H1 (cell line): Measurements from ENCODE around the gene UCP1.

Source experiments
- CEBPB ChIP-seq: IDR thresholded peaks from 2 replicates; pipeline ENCODE4 v1.6.1; 2012; ENCODE audit warnings: low read depth, low read length
- EP300 ChIP-seq, 2 experiments: IDR thresholded peaks; 1 replicate in 1 of 2; 2 replicates in 1 of 2; pipeline ENCODE4 v1.6.1; 2011 to 2012; ENCODE audit warnings: low read depth in 2 of 2, low read length in 2 of 2, mild to moderate bottlenecking in 2 of 2, borderline replicate concordance in 1 of 2, inconsistent platforms in 1 of 2, moderate library complexity in 1 of 2
- GABPA ChIP-seq: IDR thresholded peaks from 2 replicates; pipeline ENCODE4 v1.6.1; 2011; ENCODE audit warnings: mild to moderate bottlenecking, low read length, moderate library complexity, borderline replicate concordance; ENCODE audit not compliant: insufficient read depth
- POLR2A ChIP-seq, 2 experiments: IDR thresholded peaks; 1 replicate in 1 of 2; 2 replicates in 1 of 2; pipeline ENCODE4 v1.6.1; 2011; ENCODE audit warnings: low read depth in 2 of 2, low read length in 2 of 2, mild to moderate bottlenecking in 2 of 2; ENCODE audit errors: control extremely low read depth in 1 of 2
- POLR2AphosphoS5 ChIP-seq: IDR thresholded peaks from 2 replicates; pipeline ENCODE4 v1.6.1; 2011; ENCODE audit warnings: low read depth, low read length
- RXRA ChIP-seq: IDR thresholded peaks from 2 replicates; pipeline ENCODE4 v1.6.1; 2011; ENCODE audit warnings: low read depth, mild to moderate bottlenecking, low read length, moderate library complexity; ENCODE audit not compliant: insufficient read depth
- TF ChIP-seq, protein P1 (sequence below), 3 experiments: IDR thresholded peaks; 1 replicate in 2 of 3; 2 replicates in 1 of 3; pipeline versions ENCODE4 v1.5.1 to v1.6.1; 2011; ENCODE audit warnings: low read length in 3 of 3, mild to moderate bottlenecking in 3 of 3, inconsistent platforms in 2 of 3, low read depth in 1 of 3, moderate library complexity in 1 of 3; ENCODE audit not compliant: insufficient read depth in 1 of 3; ENCODE audit errors: control extremely low read depth in 1 of 3
- TF ChIP-seq, protein P2 (sequence below): IDR thresholded peaks from 2 replicates; pipeline ENCODE4 v1.6.1; 2012; ENCODE audit warnings: inconsistent platforms
- TF ChIP-seq, protein P3 (sequence below): IDR thresholded peaks from 2 replicates; pipeline ENCODE4 v1.6.1; 2012; ENCODE audit warnings: inconsistent platforms

DNA sequence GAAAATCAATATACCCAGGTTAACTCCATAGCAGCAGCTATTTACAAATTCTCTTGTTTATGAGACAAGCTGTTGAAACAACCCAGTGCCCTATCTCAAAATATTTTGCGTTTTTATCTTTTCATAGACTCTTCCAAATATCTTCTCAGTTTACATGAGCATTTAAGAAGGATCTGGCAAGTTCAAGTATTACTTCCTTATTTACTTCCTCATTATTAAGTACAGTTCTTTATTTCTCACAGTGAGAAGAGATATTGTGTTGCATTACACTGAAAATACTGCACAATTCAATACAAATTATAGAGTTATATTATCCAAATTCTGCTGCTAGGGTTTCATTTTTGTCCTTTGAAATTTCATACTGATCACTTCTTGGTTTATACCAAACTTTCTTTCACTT is 43.6 kb upstream of the UCP1 start:
- TF ChIP-seq, protein P1, sequence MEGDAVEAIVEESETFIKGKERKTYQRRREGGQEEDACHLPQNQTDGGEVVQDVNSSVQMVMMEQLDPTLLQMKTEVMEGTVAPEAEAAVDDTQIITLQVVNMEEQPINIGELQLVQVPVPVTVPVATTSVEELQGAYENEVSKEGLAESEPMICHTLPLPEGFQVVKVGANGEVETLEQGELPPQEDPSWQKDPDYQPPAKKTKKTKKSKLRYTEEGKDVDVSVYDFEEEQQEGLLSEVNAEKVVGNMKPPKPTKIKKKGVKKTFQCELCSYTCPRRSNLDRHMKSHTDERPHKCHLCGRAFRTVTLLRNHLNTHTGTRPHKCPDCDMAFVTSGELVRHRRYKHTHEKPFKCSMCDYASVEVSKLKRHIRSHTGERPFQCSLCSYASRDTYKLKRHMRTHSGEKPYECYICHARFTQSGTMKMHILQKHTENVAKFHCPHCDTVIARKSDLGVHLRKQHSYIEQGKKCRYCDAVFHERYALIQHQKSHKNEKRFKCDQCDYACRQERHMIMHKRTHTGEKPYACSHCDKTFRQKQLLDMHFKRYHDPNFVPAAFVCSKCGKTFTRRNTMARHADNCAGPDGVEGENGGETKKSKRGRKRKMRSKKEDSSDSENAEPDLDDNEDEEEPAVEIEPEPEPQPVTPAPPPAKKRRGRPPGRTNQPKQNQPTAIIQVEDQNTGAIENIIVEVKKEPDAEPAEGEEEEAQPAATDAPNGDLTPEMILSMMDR (IDR thresholded peaks at IDR 0.05; ENCODE audit: control extremely low read depth in 1 of 3, insufficient read depth in 1 of 3, low read depth in 1 of 3, low read length in 3 of 3), result no peak
- TF ChIP-seq GABPA (no peak), POLR2AphosphoS5 (no peak), CEBPB (no peak), POLR2A (IDR thresholded peaks at IDR 0.05; ENCODE audit: control extremely low read depth in 1 of 2, low read depth in 2 of 2, low read length in 2 of 2) (no peak), RXRA (no peak), EP300 (IDR thresholded peaks at IDR 0.05; ENCODE audit: borderline replicate concordance in 1 of 2, low read depth in 2 of 2, low read length in 2 of 2) (no peak)
- TF ChIP-seq, protein P2, sequence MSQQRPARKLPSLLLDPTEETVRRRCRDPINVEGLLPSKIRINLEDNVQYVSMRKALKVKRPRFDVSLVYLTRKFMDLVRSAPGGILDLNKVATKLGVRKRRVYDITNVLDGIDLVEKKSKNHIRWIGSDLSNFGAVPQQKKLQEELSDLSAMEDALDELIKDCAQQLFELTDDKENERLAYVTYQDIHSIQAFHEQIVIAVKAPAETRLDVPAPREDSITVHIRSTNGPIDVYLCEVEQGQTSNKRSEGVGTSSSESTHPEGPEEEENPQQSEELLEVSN, result no peak
- TF ChIP-seq, protein P3, sequence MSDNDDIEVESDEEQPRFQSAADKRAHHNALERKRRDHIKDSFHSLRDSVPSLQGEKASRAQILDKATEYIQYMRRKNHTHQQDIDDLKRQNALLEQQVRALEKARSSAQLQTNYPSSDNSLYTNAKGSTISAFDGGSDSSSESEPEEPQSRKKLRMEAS, result no peak
